GM12891 (cell line): Measurements from ENCODE around the gene ASB15.

Experiments used
- POLR2A ChIP-seq: IDR thresholded peaks from 2 replicates; pipeline ENCODE4 v1.6.1; 2011; ENCODE audit warnings: low read depth, low read length, control low read depth
- POLR2AphosphoS5 ChIP-seq: IDR thresholded peaks from 2 replicates; pipeline ENCODE4 v1.6.1; 2011; ENCODE audit warnings: low read depth, low read length, control low read depth
- SPI1 ChIP-seq: IDR thresholded peaks from 2 replicates; pipeline ENCODE4 v1.6.1; 2011; ENCODE audit warnings: low read depth, low read length, control low read depth

DNA sequence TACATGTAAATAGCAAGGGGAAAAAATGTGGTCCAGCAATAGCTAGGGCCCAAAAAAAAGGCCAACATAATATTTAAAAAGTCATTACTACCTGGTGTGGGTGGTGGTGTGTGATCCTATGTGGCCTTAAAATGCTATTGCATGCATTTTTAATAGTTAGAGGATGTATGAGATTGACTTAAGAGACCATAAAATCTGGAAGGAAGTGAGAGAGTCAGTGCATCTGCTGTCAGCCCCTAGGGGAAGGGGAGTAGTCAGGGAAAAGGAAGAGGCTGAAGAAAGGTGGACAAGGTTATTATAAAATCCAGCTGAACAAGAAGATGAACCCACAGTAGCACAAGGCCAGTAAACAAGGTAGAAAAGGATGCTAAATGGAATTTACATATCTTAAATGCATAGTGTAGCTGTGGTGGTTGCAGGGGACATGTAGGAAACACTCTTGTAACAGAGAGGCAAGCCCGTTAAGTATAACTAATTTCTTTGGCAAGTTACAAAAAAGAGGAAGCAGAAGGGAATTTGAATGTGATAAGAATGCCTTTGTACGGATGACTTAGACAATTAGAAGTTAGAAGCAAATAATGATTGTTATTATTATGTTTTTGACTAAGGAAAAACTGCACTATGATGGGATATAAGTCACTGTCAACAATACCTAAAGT is 32.1 kb upstream of the ASB15 start:
- TF ChIP-seq POLR2A (no peak), POLR2AphosphoS5 (no peak), SPI1 (no peak)
